Muscle layer of colon (tissue), 2 donors: ENCODE data around the gene CCDC68.

Source experiments
- H3K27ac ChIP-seq: one replicate; pipeline ENCODE4 v1.7.0; 2013; ENCODE audit warnings: low read depth, mild to moderate bottlenecking, low read length, moderate library complexity
- H3K27me3 ChIP-seq, 2 donors: one replicate each; pipeline ENCODE4 v1.7.0; 2013; ENCODE audit warnings: low read length in 2 of 2, mild to moderate bottlenecking in 2 of 2; ENCODE audit not compliant: insufficient read depth in 2 of 2, control insufficient read depth in 1 of 2
- H3K36me3 ChIP-seq: one replicate; pipeline ENCODE4 v1.7.0; 2013; ENCODE audit warnings: mild to moderate bottlenecking, low read length; ENCODE audit not compliant: insufficient read depth
- H3K4me1 ChIP-seq: one replicate; pipeline ENCODE4 v1.7.0; 2013; ENCODE audit warnings: mild to moderate bottlenecking, low read length; ENCODE audit not compliant: insufficient read depth
- H3K4me3 ChIP-seq, 2 donors: one replicate each; pipeline ENCODE4 v1.7.0; 2013; ENCODE audit warnings: low read length in 2 of 2, low read depth in 1 of 2, mild to moderate bottlenecking in 1 of 2, moderate library complexity in 1 of 2
- H3K9ac ChIP-seq: one replicate; pipeline ENCODE4 v1.7.0; 2013; ENCODE audit warnings: low read length
- H3K9me3 ChIP-seq: one replicate; pipeline ENCODE4 v1.7.0; 2013; ENCODE audit warnings: mild to moderate bottlenecking, low read length
- donor health status: abdominal sarcoma.
- donor health status: Adenocarcinoma of cecum.

The CCDC68 gene

DNA sequence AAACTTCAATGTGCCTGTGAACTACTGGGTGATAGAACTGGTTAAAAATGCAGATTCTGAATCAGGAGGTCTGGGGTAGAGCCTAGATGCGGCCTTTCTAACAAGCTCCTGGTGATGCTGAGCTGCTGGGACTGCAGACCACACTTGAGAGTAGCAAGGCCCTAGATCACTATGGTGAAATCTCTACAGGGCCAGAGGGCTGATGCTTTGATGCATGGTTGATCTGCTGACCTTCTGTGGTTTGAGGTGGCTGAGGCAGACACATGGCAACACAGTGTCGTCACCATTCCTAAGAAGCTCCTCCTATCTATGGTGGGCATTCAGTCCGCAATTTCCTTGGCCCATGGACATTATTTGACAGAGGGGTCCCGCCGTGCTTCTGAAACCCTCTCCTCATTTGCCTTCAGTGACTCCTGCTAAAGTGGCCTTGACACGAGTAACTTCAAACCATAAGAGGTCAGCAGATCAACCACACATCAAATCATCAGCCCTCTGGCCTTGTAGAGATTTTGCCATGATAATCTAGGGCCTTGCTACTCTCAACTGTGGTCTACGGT is 19.8 kb downstream of the CCDC68 start:
- H3K27ac ChIP-seq, result no peak overlapping the region
- H3K9ac ChIP-seq, result no peak overlapping the region
- H3K27me3 ChIP-seq, result no peaks in the 10 kb centered on the region
- no peak overlapping the region for H3K4me3 ChIP-seq
- no peaks in the 10 kb centered on the region for H3K4me1 ChIP-seq
- H3K36me3 ChIP-seq, result no peaks in the 10 kb centered on the region
- no peaks in the 10 kb centered on the region for H3K9me3 ChIP-seq

DNA sequence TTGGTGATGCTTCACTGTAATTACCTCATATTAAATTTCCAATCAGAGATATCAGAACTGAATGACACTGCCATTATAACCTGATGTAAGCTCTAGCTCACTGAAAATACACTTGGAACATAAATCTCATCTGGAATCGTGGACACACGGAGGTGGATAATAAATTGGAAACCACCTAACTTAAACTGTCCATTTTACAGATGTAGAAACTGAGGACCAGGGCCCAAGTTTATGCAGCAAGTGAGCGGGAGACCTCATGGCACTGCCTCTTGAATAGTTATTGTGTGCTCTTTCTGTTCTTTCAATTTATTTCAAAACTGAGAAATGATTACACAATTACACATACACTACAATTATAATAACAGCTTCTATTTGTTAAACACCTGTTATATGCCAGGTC is 20.8 kb downstream of the CCDC68 start:
- H3K9ac ChIP-seq, result no peak overlapping the region
- H3K36me3 ChIP-seq, result no peaks in the 10 kb centered on the region
- no peaks in the 10 kb centered on the region for H3K4me1 ChIP-seq
- no peaks in the 10 kb centered on the region for H3K9me3 ChIP-seq
- no peaks in the 10 kb centered on the region for H3K27me3 ChIP-seq
- no peak overlapping the region for H3K4me3 ChIP-seq
- H3K27ac ChIP-seq, result no peak overlapping the region

DNA sequence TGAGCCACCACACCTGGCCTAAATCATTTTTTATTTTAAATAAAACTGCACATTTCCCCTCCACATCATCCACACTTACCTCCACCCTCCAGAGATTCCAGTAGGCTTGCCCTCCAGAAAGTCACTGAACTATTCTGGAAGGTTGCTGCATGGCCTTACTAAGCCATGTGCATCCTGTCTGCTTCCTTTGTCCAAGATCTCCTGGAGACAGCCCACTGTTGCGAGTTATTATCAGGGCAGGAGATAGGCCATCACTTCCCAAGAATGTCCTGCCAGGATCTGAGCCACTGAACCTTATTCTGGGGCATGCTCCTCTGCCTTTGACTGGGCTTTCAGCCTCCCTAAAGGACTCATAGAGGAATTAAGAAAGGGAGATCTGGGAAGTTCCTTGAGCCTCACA is 26.8 kb downstream of the CCDC68 start:
- Histone ChIP-seq H3K27ac (no peak overlapping the region), H3K9me3 (no peaks in the 10 kb centered on the region), H3K4me1 (no peaks in the 10 kb centered on the region), H3K4me3 (no peak overlapping the region), H3K27me3 (no peaks in the 10 kb centered on the region), H3K9ac (no peak overlapping the region), H3K36me3 (no peaks in the 10 kb centered on the region)

DNA sequence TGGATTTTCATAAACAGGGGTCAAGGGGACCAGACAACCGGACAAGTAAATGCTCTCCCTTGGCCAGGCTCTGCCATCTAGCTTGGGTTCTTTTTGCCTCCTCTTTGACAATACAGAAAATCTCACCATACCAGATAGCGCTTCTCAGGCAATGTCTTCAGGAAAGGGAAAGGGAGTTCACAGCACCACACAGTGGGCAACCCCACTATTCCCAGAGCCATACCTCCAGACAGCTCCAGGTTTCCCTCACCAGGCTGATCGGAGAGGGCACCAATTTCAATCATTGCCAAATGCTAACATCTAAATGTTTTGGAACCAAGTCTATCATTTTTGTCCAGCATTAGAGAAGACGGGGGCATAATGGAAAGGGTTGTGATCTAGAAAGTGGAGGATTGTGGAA is 28.1 kb downstream of the CCDC68 start:
- no peaks in the 10 kb centered on the region for H3K27me3 ChIP-seq
- no peaks in the 10 kb centered on the region for H3K9me3 ChIP-seq
- no peak overlapping the region for H3K27ac ChIP-seq
- H3K36me3 ChIP-seq, result no peaks in the 10 kb centered on the region
- H3K9ac ChIP-seq, result no peak overlapping the region
- no peak overlapping the region for H3K4me3 ChIP-seq
- no peaks in the 10 kb centered on the region for H3K4me1 ChIP-seq

DNA sequence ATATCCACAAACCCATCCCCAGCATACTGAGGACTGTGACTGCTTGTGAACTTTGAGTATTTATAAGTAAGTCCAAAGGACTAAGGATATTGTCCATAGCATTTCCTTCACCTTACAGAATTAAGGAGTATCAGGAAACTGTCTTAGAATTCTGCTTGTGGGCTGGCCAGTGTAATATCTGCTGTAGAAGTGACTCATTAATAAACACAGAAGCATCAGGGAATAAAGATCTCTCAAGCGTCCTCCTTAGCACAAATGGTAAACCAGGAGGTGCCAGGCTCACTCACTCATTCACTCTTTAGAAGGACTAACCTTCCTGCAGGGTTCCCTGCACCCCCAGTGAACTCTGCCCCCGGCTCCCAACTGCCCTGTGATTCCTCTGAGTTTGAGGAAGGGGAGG is 31.0 kb downstream of the CCDC68 start:
- H3K4me1 ChIP-seq, result no peaks in the 10 kb centered on the region
- H3K4me3 ChIP-seq, result no peak overlapping the region
- H3K9me3 ChIP-seq, result no peaks in the 10 kb centered on the region
- H3K9ac ChIP-seq, result no peak overlapping the region
- no peaks in the 10 kb centered on the region for H3K36me3 ChIP-seq
- H3K27me3 ChIP-seq, result no peaks in the 10 kb centered on the region
- no peak overlapping the region for H3K27ac ChIP-seq

DNA sequence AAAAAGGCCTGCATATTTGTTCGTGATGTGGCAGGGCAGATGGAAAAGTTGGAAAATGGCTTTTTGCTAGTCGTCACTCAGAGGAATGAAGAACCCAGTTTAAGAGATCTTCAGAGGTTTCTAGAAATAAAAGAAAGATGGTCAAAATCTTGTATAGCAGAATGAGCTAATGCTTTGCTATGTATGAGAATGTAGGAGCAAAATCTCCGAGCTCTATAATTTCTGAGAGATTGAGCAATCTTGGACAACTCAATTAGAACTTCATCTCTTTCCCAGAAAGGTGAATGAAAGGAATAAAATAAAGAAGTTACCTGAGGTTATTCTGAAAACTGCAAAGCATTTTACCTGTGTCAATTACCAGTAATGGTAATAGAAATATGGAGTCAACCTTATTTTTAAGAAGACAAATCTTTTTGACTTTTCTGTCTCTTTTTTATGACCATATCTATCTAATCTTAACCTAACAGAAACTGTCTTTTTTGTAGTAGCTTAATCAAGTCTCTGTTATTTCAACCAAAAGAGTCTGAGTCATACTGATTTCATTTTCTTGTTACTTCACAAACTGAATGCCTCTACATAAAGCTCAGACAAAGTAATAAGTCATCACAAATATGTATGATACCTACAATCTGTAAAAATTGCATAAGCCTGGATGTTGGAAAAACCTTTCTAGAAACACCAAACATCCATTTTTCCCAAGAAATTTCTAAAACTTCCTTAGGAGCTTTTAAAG is 32.5 kb downstream of the CCDC68 start:
- no peak overlapping the region for H3K4me3 ChIP-seq
- no peak overlapping the region for H3K9ac ChIP-seq
- no peaks in the 10 kb centered on the region for H3K27me3 ChIP-seq
- no peaks in the 10 kb centered on the region for H3K9me3 ChIP-seq
- no peak overlapping the region for H3K27ac ChIP-seq
- no peaks in the 10 kb centered on the region for H3K4me1 ChIP-seq
- H3K36me3 ChIP-seq, result no peaks in the 10 kb centered on the region

DNA sequence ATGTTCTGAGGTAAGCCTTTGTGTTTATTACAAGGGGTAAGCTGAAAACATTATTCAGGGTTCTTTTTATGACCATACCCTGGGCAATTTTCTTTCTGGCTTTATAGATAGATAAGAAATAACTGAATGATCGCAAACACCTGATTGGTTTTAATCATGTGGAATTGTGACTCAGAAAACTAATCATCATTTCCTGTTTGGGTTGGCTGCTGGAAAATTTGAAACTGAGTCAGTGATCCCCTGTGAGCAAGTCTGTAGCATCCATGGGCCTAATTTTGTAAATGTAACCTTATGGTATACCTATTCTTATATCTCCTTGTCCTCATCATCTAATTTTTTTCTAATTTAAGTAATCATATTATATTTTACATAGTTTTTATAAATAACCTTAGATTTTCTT is 34.3 kb downstream of the CCDC68 start:
- Histone ChIP-seq H3K4me3 (no peak overlapping the region), H3K4me1 (no peaks in the 10 kb centered on the region), H3K9ac (no peak overlapping the region), H3K9me3 (no peaks in the 10 kb centered on the region), H3K36me3 (no peaks in the 10 kb centered on the region), H3K27ac (no peak overlapping the region), H3K27me3 (no peaks in the 10 kb centered on the region)

DNA sequence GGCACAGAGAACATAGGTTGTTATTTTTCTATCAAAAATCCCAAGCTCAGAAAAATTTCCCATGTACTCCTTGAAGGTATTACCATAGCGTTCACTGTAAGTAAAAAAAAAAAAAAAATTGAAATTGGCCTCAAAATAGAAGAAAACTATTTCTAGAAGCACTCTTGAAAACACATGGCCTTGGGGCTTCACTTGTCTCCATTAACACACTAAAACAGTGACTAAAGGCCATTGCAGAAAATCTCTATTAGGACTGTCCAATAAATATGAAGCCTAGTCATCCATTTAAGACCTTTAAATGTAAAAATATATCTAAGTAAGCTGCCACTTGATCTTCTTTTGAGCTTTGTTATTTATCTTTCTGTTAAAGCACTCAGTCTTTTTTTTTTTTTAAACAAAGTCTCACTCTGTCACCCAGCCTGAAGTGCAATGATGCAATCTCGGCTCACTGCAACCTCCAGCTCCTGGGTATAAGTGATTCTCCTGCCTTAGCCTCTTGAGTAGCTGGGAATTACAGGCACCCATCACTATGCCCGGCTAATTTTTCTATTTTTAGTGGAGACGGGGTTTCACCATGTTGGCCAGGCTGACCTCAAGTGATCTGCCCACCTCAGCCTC is 35.8 kb downstream of the CCDC68 start:
- Histone ChIP-seq H3K9me3 (no peaks in the 10 kb centered on the region), H3K27ac (no peak overlapping the region), H3K36me3 (no peaks in the 10 kb centered on the region), H3K4me1 (no peaks in the 10 kb centered on the region), H3K27me3 (no peaks in the 10 kb centered on the region), H3K4me3 (no peak overlapping the region), H3K9ac (no peak overlapping the region)

DNA sequence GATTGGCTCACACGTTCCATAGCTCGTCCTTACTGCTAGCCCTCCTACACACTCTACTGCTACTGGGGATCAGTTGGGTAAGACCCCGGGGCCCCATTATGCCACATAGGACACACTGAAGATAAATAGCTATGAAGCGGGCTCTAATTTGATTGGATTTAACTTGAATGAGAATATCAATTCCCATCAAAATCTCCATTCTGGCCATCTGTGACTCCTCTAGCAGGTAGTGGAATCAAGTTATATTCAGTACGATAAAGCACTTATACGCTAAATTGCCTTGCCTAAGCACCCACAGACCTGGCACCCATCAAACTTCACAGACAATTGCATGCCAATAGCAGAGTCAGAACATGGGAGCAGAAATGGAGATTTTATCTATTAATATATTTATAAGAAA is 39.8 kb downstream of the CCDC68 start:
- no peaks in the 10 kb centered on the region for H3K9me3 ChIP-seq
- H3K27me3 ChIP-seq, result no peaks in the 10 kb centered on the region
- no peak overlapping the region for H3K27ac ChIP-seq
- H3K4me1 ChIP-seq, result no peaks in the 10 kb centered on the region
- H3K9ac ChIP-seq, result no peak overlapping the region
- H3K4me3 ChIP-seq, result no peak overlapping the region
- no peaks in the 10 kb centered on the region for H3K36me3 ChIP-seq

DNA sequence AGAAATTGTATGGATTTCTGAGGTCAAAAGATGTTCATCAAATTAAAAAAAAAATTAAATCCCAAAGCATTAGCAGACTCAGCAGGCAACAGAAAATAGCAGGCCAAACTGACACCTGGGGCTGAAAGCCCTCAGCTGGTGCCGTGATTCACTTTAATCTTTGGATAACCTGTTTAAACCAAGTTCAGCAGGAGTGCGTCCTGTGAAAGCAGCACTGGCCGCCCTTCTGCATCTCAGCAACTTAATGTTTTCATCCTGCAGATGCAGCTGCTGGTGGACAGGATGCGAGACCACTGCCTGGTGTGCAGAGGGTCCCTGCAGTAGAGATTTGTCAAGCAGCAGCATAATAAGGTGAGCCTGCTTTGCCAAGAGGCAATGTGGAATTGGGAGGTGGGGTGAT is 41.2 kb downstream of the CCDC68 start:
- no peaks in the 10 kb centered on the region for H3K4me1 ChIP-seq
- H3K27me3 ChIP-seq, result no peaks in the 10 kb centered on the region
- no peak overlapping the region for H3K9ac ChIP-seq
- no peaks in the 10 kb centered on the region for H3K36me3 ChIP-seq
- no peak overlapping the region for H3K4me3 ChIP-seq
- no peaks in the 10 kb centered on the region for H3K9me3 ChIP-seq
- H3K27ac ChIP-seq, result no peak overlapping the region

DNA sequence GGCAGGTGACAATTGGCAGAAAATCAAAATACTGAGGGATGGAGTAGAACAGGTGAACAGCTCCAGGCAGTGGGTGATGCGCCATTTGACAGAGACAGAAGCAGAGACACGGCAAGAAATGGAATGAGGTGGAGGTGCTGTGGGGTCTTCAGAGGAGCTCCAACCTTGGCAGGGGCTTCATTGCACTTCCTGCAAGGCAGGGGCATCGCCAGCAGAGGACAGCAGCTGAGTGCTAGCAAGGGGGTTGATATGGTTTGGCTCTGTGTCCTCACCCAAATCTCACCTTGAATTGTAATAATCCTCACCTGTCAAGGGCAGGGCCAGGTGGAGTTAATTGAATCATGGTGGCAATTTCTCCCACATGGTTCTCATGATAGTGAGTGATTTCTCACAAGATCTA is 42.8 kb downstream of the CCDC68 start:
- Histone ChIP-seq H3K36me3 (no peaks in the 10 kb centered on the region), H3K4me3 (no peak overlapping the region), H3K27ac (no peak overlapping the region), H3K4me1 (no peaks in the 10 kb centered on the region), H3K27me3 (no peaks in the 10 kb centered on the region), H3K9ac (no peak overlapping the region), H3K9me3 (no peaks in the 10 kb centered on the region)

DNA sequence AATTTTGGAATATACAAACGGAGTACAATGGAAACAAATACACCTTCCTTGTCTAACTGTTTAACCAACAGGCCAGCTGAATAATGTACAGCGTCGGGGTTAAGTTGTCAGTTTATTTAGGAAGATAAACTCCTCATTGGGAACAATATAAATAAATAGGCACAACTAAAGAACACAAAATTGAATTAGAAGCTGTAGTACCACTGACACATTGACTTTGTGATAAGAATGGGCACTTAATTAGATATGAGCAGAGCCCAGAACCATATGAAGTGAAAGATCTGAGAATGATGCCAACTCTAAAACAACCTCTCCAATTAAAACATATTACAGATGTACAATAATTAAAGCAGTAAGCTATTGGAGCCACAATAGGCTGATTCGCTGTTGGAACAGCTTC is 44.4 kb downstream of the CCDC68 start:
- H3K36me3 ChIP-seq, result no peaks in the 10 kb centered on the region
- H3K4me3 ChIP-seq, result no peak overlapping the region
- H3K9ac ChIP-seq, result no peak overlapping the region
- no peak overlapping the region for H3K27ac ChIP-seq
- no peaks in the 10 kb centered on the region for H3K4me1 ChIP-seq
- H3K9me3 ChIP-seq, result no peaks in the 10 kb centered on the region
- H3K27me3 ChIP-seq, result no peaks in the 10 kb centered on the region
